Camera-type eye (tissue), 1 donor: Measurements from ENCODE around the gene CCL18. TPM values are rescaled to one million over a fixed set of nuclear protein-coding genes. Genes with fewer than 3 reads are reported as not detected.

Experiments
- total RNA-seq: library from RNA; depleted of rRNA; stranded (reverse); fragments of >200 nt; gene quantifications from one replicate; pipeline ENCODE4 v1.2.3, GENCODE V29; 2014

The CCL18 gene, protein sequence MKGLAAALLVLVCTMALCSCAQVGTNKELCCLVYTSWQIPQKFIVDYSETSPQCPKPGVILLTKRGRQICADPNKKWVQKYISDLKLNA
- total RNA-seq = not detected

GRCh38 chr17:36063786-36064541, at the start of gene CCL18:
Gene CCL18, plus strand, starts transcription at chr17:36064272. Its CDS starts 71 bp downstream, at chr17:36064343.

DNA sequence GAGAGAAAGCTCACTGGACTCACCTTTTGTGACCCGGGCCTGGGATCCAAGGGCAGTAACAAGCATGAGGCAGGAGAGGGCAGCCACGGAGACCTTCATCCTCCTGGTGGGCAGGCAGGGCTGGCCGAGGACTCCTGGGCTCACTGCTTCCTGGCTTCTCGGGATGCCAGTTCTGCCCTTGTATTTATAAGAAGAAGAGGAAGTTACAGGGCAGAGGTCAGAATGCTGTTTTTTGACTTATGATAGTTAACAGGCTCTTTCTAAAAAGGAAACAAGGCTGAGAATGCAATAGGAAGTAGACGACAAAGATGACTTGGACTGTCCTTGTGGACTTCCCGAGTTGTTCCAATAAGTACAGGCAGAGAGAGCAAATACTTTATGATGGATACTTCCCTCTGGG, 46.3 kb upstream of the CCL18 start, which contains the start of gene CCL23:
Gene CCL23 (minus strand): TSS at position 174 of the 400 bp plus-strand sequence. CDS start 75 bp downstream, at position 99.

GRCh38 chr17:36089888-36090836, 26.1 kb downstream of the CCL18 start, which contains the start of gene CCL3:
Gene CCL3, minus strand, starts transcription at chr17:36090143. Its CDS starts 85 bp downstream, at chr17:36090058.

GRCh38 chr17:36103401-36103975, 39.4 kb downstream of the CCL18 start, which contains the start of gene CCL4:
Gene CCL4, plus strand, starts transcription at chr17:36103827. Its CDS starts 79 bp downstream, at chr17:36103906.

Other genes with a start within 250 kb of the CCL18 start
- not detected for gene HEATR9, start 195.4 kb upstream of the CCL18 start, total RNA-seq
- gene CCL5, start 183.9 kb upstream of the CCL18 start, total RNA-seq = 2.1 TPM
- 0.99 TPM for gene RDM1, start 133.5 kb upstream of the CCL18 start, total RNA-seq
- not detected for gene LYZL6, start 120.6 kb upstream of the CCL18 start, total RNA-seq
- not detected for gene CCL16, start 82.8 kb upstream of the CCL18 start, total RNA-seq
- 0.60 TPM for gene CCL14, start 77.5 kb upstream of the CCL18 start, total RNA-seq
- not detected for gene CCL15, start 62.7 kb upstream of the CCL18 start, total RNA-seq
- not detected for gene CCL23, start 46.3 kb upstream of the CCL18 start, total RNA-seq
- 1.3 TPM for gene CCL3, start 25.9 kb downstream of the CCL18 start, total RNA-seq
- gene CCL4, start 39.6 kb downstream of the CCL18 start, total RNA-seq = 2.3 TPM
- gene TBC1D3B, start 112.4 kb downstream of the CCL18 start, total RNA-seq = 4.7 TPM
- gene CCL3L1, start 132.5 kb downstream of the CCL18 start, total RNA-seq = 0.49 TPM
- gene CCL4L2, start 146.8 kb downstream of the CCL18 start, total RNA-seq = 5.4 TPM
- gene TBC1D3I, start 200.3 kb downstream of the CCL18 start, total RNA-seq = not detected